H1 (cell line): ENCODE results near the gene TBCD. TPM values are rescaled to one million over a fixed set of nuclear protein-coding genes. Genes with fewer than 3 reads are reported as not detected.

ENCODE experiments used
- CTCF ChIA-PET: fragments of 300-600 bp; sonication (Branson Sonifier 250); formaldehyde crosslinking; loops from one replicate; lab custom pipeline; 2021; ENCODE audit not compliant: partially characterized antibody; lab: Charles Lee
- POLR2A ChIA-PET: fragments of 300-600 bp; sonication (Branson Sonifier 250); formaldehyde crosslinking; loops from one replicate; lab custom pipeline; 2021; ENCODE audit warnings: inconsistent platforms; ENCODE audit not compliant: partially characterized antibody; lab: Charles Lee
- DNase-seq, 2 experiments: peaks; one replicate each; pipeline versions ENCODE4 v3.0.0 to v3.0.0-alpha.2; 2010 to 2022; ENCODE audit warnings: low spot score in 2 of 2, low read depth in 1 of 2, mixed read lengths in 1 of 2
- FAIRE-seq: peaks from 2 replicates; lab custom pipeline; 2011; peaks lifted over from hg19 to GRCh38; lab: Jason Lieb, UNC
- H2AFZ ChIP-seq: 2 replicates; pipeline ENCODE4 v1.8.1; 2012; ENCODE audit warnings: low read length, inconsistent platforms
- H2AK5ac ChIP-seq: 2 replicates; pipeline ENCODE4 v1.6.1; 2013; ENCODE audit warnings: low read depth, low read length
- H2BK120ac ChIP-seq: replicated peaks from 2 replicates; pipeline ENCODE3; 2013; ENCODE audit warnings: low read depth, low read length, inconsistent platforms
- H2BK12ac ChIP-seq: 2 replicates; pipeline ENCODE4 v1.6.1; 2013; ENCODE audit warnings: low read depth, low read length
- H2BK15ac ChIP-seq: 2 replicates; pipeline ENCODE4 v1.6.1; 2013; ENCODE audit warnings: low read length
- H2BK20ac ChIP-seq: 2 replicates; pipeline ENCODE4 v1.6.1; 2013; ENCODE audit warnings: low read length
- H2BK5ac ChIP-seq: 2 replicates; pipeline ENCODE4 v1.6.1; 2013; ENCODE audit warnings: low read depth, low read length
- H3K14ac ChIP-seq: 2 replicates; pipeline ENCODE4 v1.6.1; 2013; ENCODE audit warnings: inconsistent platforms; ENCODE audit not compliant: insufficient read length
- H3K18ac ChIP-seq: 2 replicates; pipeline ENCODE4 v1.6.1; 2013; ENCODE audit warnings: low read length; ENCODE audit errors: extremely low read depth
- H3K23ac ChIP-seq: 2 replicates; pipeline ENCODE4 v1.6.1; 2013; ENCODE audit warnings: inconsistent platforms; ENCODE audit not compliant: insufficient read length
- H3K23me2 ChIP-seq: 2 replicates; pipeline ENCODE4 v1.6.1; 2013; ENCODE audit warnings: low read depth, low read length
- H3K27ac ChIP-seq: 2 replicates; pipeline ENCODE4 v1.6.1; 2011; ENCODE audit warnings: low read depth, low read length, inconsistent platforms
- H3K27me3 ChIP-seq, 4 experiments: replicated peaks in 1 of 4; 1 replicate in 1 of 4; 2 replicates in 3 of 4; pipeline versions ENCODE4 v1.6.1 to v1.8.1; 2011 to 2013; ENCODE audit warnings: low read length in 3 of 4, mild to moderate bottlenecking in 3 of 4, inconsistent platforms in 2 of 4, mixed read lengths in 2 of 4, moderate library complexity in 1 of 4; ENCODE audit not compliant: control insufficient read depth in 3 of 4, insufficient read depth in 3 of 4; ENCODE audit errors: extremely low read depth in 1 of 4
- H3K36me3 ChIP-seq, 4 experiments: 2 replicates each; pipeline versions ENCODE4 v1.6.1 to v1.8.1; 2011 to 2013; ENCODE audit warnings: mild to moderate bottlenecking in 4 of 4, low read length in 3 of 4, moderate library complexity in 2 of 4, control low read depth in 1 of 4, inconsistent platforms in 1 of 4; ENCODE audit not compliant: insufficient read depth in 4 of 4, control insufficient read depth in 2 of 4
- H3K4ac ChIP-seq: replicated peaks from 2 replicates; pipeline ENCODE3; 2013; ENCODE audit warnings: low read length, low read depth, mixed read lengths, inconsistent platforms; ENCODE audit not compliant: insufficient read length
- H3K4me1 ChIP-seq, 4 experiments: replicated peaks in 1 of 4; 1 replicate in 1 of 4; 2 replicates in 3 of 4; pipeline versions ENCODE4 v1.6.1 to v1.8.1; 2011 to 2013; ENCODE audit warnings: low read length in 3 of 4, inconsistent platforms in 2 of 4, mixed read lengths in 1 of 4; ENCODE audit not compliant: insufficient read depth in 4 of 4, control insufficient read depth in 3 of 4
- H3K4me2 ChIP-seq, 2 experiments: 2 replicates each; pipeline versions ENCODE4 v1.6.1 to v1.8.1; 2011 to 2013; ENCODE audit warnings: low read depth in 2 of 2, low read length in 2 of 2, control low read depth in 1 of 2, inconsistent platforms in 1 of 2, mild to moderate bottlenecking in 1 of 2; ENCODE audit not compliant: insufficient read depth in 1 of 2
- H3K4me3 ChIP-seq, 4 experiments: fragments of 200-600, 300-600 bp in 1 of 4; sonication (generic), shearing (Covaris generic), sonication (Bioruptor Twin) in 1 of 4; 2 replicates each; pipeline versions ENCODE4 v1.5.1 to v1.8.1; 2011 to 2016; ENCODE audit warnings: low read length in 4 of 4, low read depth in 3 of 4, control low read depth in 2 of 4, inconsistent platforms in 2 of 4, mild to moderate bottlenecking in 2 of 4, mixed read lengths in 1 of 4, moderate library complexity in 1 of 4; ENCODE audit not compliant: insufficient read depth in 2 of 4; ENCODE audit errors: extremely low read depth in 1 of 4
- H3K56ac ChIP-seq: replicated peaks from 2 replicates; pipeline ENCODE3; 2013; ENCODE audit warnings: low read depth, mild to moderate bottlenecking, mixed read lengths, low read length, inconsistent platforms; ENCODE audit not compliant: insufficient read length
- H3K79me1 ChIP-seq: 2 replicates; pipeline ENCODE4 v1.6.1; 2013; ENCODE audit warnings: low read depth, low read length, control low read depth
- H3K79me2 ChIP-seq, 2 experiments: 2 replicates each; pipeline versions ENCODE4 v1.6.1 to v1.8.1; 2012 to 2013; ENCODE audit warnings: low read length in 2 of 2, mild to moderate bottlenecking in 2 of 2, inconsistent platforms in 1 of 2; ENCODE audit not compliant: insufficient read depth in 2 of 2, control insufficient read depth in 1 of 2
- H3K9ac ChIP-seq, 4 experiments: replicated peaks in 1 of 4; 1 replicate in 1 of 4; 2 replicates in 3 of 4; pipeline versions ENCODE4 v1.6.1 to v1.8.1; 2011 to 2013; ENCODE audit warnings: low read depth in 3 of 4, low read length in 3 of 4, control low read depth in 2 of 4, mild to moderate bottlenecking in 2 of 4, moderate library complexity in 2 of 4, inconsistent platforms in 1 of 4; ENCODE audit errors: extremely low read depth in 1 of 4
- H3K9me3 ChIP-seq, 2 experiments: 2 replicates each; pipeline versions ENCODE4 v1.6.1 to v1.8.1; 2012 to 2013; ENCODE audit warnings: mild to moderate bottlenecking in 2 of 2, moderate library complexity in 2 of 2, control low read depth in 1 of 2, inconsistent platforms in 1 of 2, low read depth in 1 of 2, low read length in 1 of 2, mixed read lengths in 1 of 2; ENCODE audit not compliant: insufficient read depth in 2 of 2
- H4K20me1 ChIP-seq, 2 experiments: replicated peaks in 1 of 2; 2 replicates each; pipeline versions ENCODE3 to v1.8.1; 2011 to 2013; ENCODE audit warnings: inconsistent platforms in 2 of 2, low read length in 2 of 2, mild to moderate bottlenecking in 1 of 2; ENCODE audit not compliant: insufficient read depth in 2 of 2, control insufficient read depth in 1 of 2
- H4K5ac ChIP-seq: 2 replicates; pipeline ENCODE4 v1.6.1; 2013; ENCODE audit warnings: low read length, low read depth, mixed read lengths, inconsistent platforms; ENCODE audit not compliant: insufficient read length
- H4K8ac ChIP-seq: 2 replicates; pipeline ENCODE4 v1.8.0; 2013; ENCODE audit warnings: mild to moderate bottlenecking, moderate library complexity, low read length, inconsistent platforms; ENCODE audit not compliant: insufficient read depth; ENCODE audit errors: extremely low read depth
- H4K91ac ChIP-seq: replicated peaks from 2 replicates; pipeline ENCODE3; 2013; ENCODE audit warnings: low read length, mixed read lengths, inconsistent platforms; ENCODE audit not compliant: insufficient read length
- ATF2 ChIP-seq: IDR thresholded peaks from 2 replicates; pipeline ENCODE4 v1.6.1; 2012; ENCODE audit warnings: low read length, inconsistent platforms
- CEBPB ChIP-seq: IDR thresholded peaks from 2 replicates; pipeline ENCODE4 v1.6.1; 2012; ENCODE audit warnings: low read depth, low read length
- CHD2 ChIP-seq: IDR thresholded peaks from 2 replicates; pipeline ENCODE4 v1.6.1; 2012; ENCODE audit warnings: low read length, improper control_type of control experiment
- EZH2 ChIP-seq: fragments of 200-600 bp; sonication (generic); IDR thresholded peaks from 2 replicates; pipeline ENCODE4 v1.7.1; 2012; ENCODE audit warnings: low read depth, mild to moderate bottlenecking, moderate library complexity, low read length, inconsistent platforms; ENCODE audit not compliant: severe bottlenecking
- HDAC6 ChIP-seq: IDR thresholded peaks from one replicate; pipeline ENCODE4 v1.7.1; 2012; ENCODE audit warnings: low read depth, mild to moderate bottlenecking, inconsistent platforms, low read length, moderate library complexity
- RXRA ChIP-seq: IDR thresholded peaks from 2 replicates; pipeline ENCODE4 v1.6.1; 2011; ENCODE audit warnings: low read depth, mild to moderate bottlenecking, low read length, moderate library complexity; ENCODE audit not compliant: insufficient read depth
- SIX5 ChIP-seq: IDR thresholded peaks from 2 replicates; pipeline ENCODE4 v1.6.1; 2011; ENCODE audit warnings: mild to moderate bottlenecking, low read depth, low read length
- SP4 ChIP-seq: IDR thresholded peaks from 2 replicates; pipeline ENCODE4 v1.6.1; 2012; ENCODE audit warnings: low read length, inconsistent platforms
- TCF12 ChIP-seq: IDR thresholded peaks from 2 replicates; pipeline ENCODE4 v1.6.1; 2011; ENCODE audit warnings: low read depth, mild to moderate bottlenecking, low read length
- YY1 ChIP-seq: IDR thresholded peaks from 2 replicates; pipeline ENCODE4 v1.6.1; 2011; ENCODE audit warnings: low read depth, mild to moderate bottlenecking, low read length
- WGBS, 2 experiments: shearing (Covaris generic) in 1 of 2; methylation state at CpG; one replicate each; pipeline versions ENCODE4 v1.1.6 to v1.1.7; 2013 to 2015; ENCODE audit warnings: low lambda C conversion rate in 2 of 2, mixed read lengths in 2 of 2, inconsistent platforms in 1 of 2, low coverage in 1 of 2, missing lambda C conversion rate in 1 of 2; ENCODE audit not compliant: insufficient replicate concordance in 2 of 2, insufficient coverage in 1 of 2, insufficient read length in 1 of 2; ENCODE audit errors: extremely low coverage in 1 of 2, missing lambda C conversion rate in 1 of 2; 5-methylcytosine and 5-hydroxymethylcytosine counted together
- polyA plus RNA-seq, 7 experiments: library from polyadenylated mRNA; depleted of rRNA in 3 of 7; stranded (reverse) in 5 of 7; unstranded in 2 of 7; fragments of >200 nt in 5 of 7; fragments of 200-250 nt in 2 of 7; gene quantifications; 1 replicate in 5 of 7; 2 replicates in 1 of 7; 4 replicates in 1 of 7; pipeline versions ENCODE4 v1.2.1 to v1.2.3, GENCODE V29; 2011 to 2013; ENCODE audit warnings: missing spikeins in 2 of 7, mixed read lengths in 2 of 7
- total RNA-seq: library from RNA; stranded (reverse); fragmentation: NEBNext Ultra II Directional; extraction: Animal tissue kit (Norgen Biotek cat#: 25700); gene quantifications from 2 replicates; pipeline ENCODE4 v1.2.1, GENCODE V29; 2021

The TBCD gene
- total and polyA plus RNA-seq, 2 of the 8 experiments (the other 6 are each of a cell fraction or from before 2014, with no cell fraction given), result 118 to 162 TPM

- H2BK5ac ChIP-seq, result peak overlapping the region; percentile 40
- 0 out of 2 replicates have a peak overlapping the region, but pooled peaks have one; percentile 44 for H2BK12ac ChIP-seq
- no peak overlapping the region for H2BK15ac ChIP-seq
- no peaks in the 10 kb centered on the region for H3K9me3 ChIP-seq
- H2BK20ac ChIP-seq, result no peak overlapping the region
- no peak for FAIRE-seq
- H3K79me2 ChIP-seq, result no peaks in the 10 kb centered on the region
- TF ChIP-seq RXRA, result no peak
- TF ChIP-seq TCF12, result no peak
- no peak for TF ChIP-seq CEBPB
- no peak for TF ChIP-seq CHD2
- TF ChIP-seq SP4, result no peak
- TF ChIP-seq YY1, result no peak
- TF ChIP-seq HDAC6, result no peak
- no peak for TF ChIP-seq SIX5
- TF ChIP-seq ATF2, result no peak
- TF ChIP-seq EZH2, result no peak
- H3K27me3 ChIP-seq, result no peaks in the 10 kb centered on the region
- no peak overlapping the region for H4K8ac ChIP-seq
- no peaks in the 10 kb centered on the region for H3K23me2 ChIP-seq
- no peak overlapping the region for H3K14ac ChIP-seq
- 0 out of 2 replicates have a peak overlapping the region, but pooled peaks have one; percentile 33 for H2AK5ac ChIP-seq
- no peak overlapping the region for H3K27ac ChIP-seq
- no peak overlapping the region for H2AFZ ChIP-seq
- no peak overlapping the region for H2BK120ac ChIP-seq
- H4K5ac ChIP-seq, result peak overlapping the region; percentile 5
- 83% methylated on average over 12 of the region's 12 CpGs; no CpG with 5 or more reads in 1 of the 2 experiments for WGBS, 2 experiments
- H4K20me1 ChIP-seq, result peaks cover 0 to 4% of the 10 kb centered on the region in 2 experiments
- no peak overlapping the region for H3K23ac ChIP-seq
- no peak overlapping the region for H3K56ac ChIP-seq
- DNase-seq, result no peak
- H3K9ac ChIP-seq, result no peak overlapping the region
- H3K4me3 ChIP-seq, result no peak overlapping the region
- ChIA-PET CTCF (interaction anchor here (0.9 to 4.3 kb wide), 6 partner anchors 10 to 94 kb away, joined by 3 to 20 read pairs (median 4); no protein-coding TSS in a partner anchor), POLR2A (no interaction called here)
- H3K4me1 ChIP-seq, result peaks cover 4 to 18% (median 11%) of the 10 kb centered on the region in 4 experiments; a peak in 5 of 7 replicates
- H3K18ac ChIP-seq, result no peak overlapping the region; the same call in 1 of the 2 replicates
- H3K4me2 ChIP-seq, result no peak overlapping the region
- no peaks in the 10 kb centered on the region; a peak in 1 of 8 replicates for H3K36me3 ChIP-seq
- H3K79me1 ChIP-seq, result peaks cover 8% of the 10 kb centered on the region; the same call in 1 of the 2 replicates
- H3K4ac ChIP-seq, result peak overlapping the region; percentile 61
- peak overlapping the region; percentile 48 for H4K91ac ChIP-seq
Observed at GRCh38 chr17:82840431-82840831, 88.6 kb downstream of the TBCD start.
